Neural progenitor cell (in vitro differentiated cells): ENCODE data around the gene GALC.

Source experiments
- CTCF ChIP-seq: fragments of 200-600 bp; sonication (generic); IDR thresholded peaks from 2 replicates; pipeline ENCODE4 v1.5.1; 2017; ENCODE audit warnings: antibody characterized with exemption, mild to moderate bottlenecking
- EZH2 ChIP-seq: fragments of 200-600 bp; sonication (generic); IDR thresholded peaks from 2 replicates; pipeline ENCODE4 v1.6.1; 2017; ENCODE audit warnings: antibody characterized with exemption, mild to moderate bottlenecking, moderate library complexity
- EZH2phosphoT487 ChIP-seq: fragments of 200-600 bp; sonication (generic); IDR thresholded peaks from 2 replicates; pipeline ENCODE4 v1.6.1; 2017; ENCODE audit warnings: antibody characterized with exemption

- TF ChIP-seq CTCF (no peak), EZH2 (no peak), EZH2phosphoT487 (no peak)
These were observed 24.6 kb upstream of the GALC start for GRCh38 chr14:88017535-88017934.
